ENCODE results near the gene MBP.

The MBP gene

GRCh38 chr18:77135339-77136075 lies 2.9 kb upstream of the MBP start:
- no peak for DNase-seq (ENCODE audit: extremely low read depth in 1 of 2, low read depth in 1 of 2)

- DNase-seq (ENCODE audit: extremely low read depth in 1 of 2, low read depth in 1 of 2): no peak
These were observed 2.0 kb upstream of the MBP start for GRCh38 chr18:77134611-77135010.

DNA sequence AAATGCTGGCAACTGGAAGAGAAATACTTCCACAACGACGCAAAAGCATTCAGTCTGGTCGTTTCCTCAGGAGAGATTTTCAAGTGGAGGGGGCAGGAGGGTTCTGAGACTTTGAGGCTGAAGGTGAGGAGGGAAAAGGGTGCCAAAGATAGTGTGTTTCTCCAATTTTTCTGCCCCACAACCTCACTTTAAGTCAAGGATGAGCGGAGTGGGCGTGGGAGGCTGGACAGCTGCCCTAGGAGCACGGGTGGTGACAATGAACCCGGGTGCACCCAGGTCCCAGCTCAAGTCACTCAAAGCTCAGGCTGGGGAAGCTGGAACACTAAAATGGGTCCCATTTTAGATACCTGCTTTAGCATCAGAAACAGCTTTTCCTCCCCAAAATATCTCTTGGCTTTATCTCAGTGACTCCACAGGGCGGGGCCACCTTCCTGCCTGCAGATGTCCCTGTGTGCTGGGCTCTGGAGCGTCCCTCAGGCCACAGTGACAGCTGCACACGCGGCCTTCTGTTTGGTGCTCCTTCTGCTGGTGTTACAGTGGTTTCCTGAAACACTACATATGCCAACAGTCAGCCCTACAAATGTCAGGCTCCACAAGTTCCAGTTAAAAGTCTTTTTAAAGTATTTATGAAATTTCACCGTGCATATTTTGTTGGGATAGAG lies 1.4 kb upstream of the MBP start:
- no peak for DNase-seq (ENCODE audit: extremely low read depth in 1 of 2, low read depth in 1 of 2)

- no peak for DNase-seq (ENCODE audit: extremely low read depth in 1 of 2, low read depth in 1 of 2)
These were observed 660 bp upstream of the MBP start for GRCh38 chr18:77133051-77133834.

GRCh38 chr18:77131652-77132368 lies 773 bp downstream of the MBP start:
- DNase-seq (ENCODE audit: extremely low read depth in 1 of 2, low read depth in 1 of 2): no peak

DNA sequence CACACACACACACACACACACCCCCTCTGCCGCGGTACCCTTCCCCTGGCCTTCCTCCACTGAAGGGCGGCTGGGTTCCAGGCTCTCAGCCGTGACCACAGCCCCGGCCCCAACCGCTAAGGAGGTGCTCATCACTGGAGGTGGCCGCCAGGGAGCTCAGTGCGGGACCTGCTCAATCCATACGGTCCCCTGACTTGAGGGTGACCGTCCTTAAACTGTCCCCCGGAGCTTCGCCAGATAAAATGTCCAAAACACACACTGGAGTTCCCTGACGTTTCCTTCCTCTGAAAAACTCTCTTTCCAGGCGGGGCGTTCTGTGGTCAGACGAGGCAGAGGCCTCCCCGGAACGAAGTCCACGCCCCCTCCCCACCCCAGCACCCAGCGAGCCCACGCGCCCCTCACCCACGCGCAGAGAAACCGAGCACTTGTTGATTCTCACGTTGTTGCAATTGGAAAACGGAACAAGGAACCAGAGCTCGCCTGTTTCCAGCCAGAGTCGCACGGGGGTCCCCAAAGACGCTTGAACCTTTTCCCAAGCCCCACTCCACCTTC lies 1.4 kb downstream of the MBP start:
- DNase-seq (ENCODE audit: extremely low read depth in 1 of 2, low read depth in 1 of 2): peak in 1 of 2 donors; percentile 23

- no peak for DNase-seq (ENCODE audit: extremely low read depth in 1 of 2, low read depth in 1 of 2)
These were observed 2.1 kb downstream of the MBP start for GRCh38 chr18:77130229-77131099.

DNA sequence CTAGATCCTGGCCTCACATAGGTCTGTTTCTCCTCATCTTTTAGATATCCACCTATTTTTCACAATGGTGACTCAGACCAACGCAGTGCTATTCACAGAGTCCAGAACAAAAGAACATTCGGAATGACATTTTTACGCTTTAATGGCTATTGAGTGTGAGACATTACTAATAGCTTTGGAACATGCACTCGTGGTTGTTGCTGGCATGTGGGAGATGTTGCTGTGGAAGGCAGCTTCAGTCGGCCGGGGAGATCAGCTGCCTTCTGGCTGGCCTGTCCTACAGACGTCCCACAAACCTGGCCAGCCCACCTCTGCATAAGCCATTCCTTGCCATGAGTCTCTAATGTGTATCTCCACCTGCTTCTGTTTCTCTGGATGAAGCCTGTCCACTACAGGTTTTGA lies 3.4 kb downstream of the MBP start:
- no peak for DNase-seq (ENCODE audit: extremely low read depth in 1 of 2, low read depth in 1 of 2)

DNA sequence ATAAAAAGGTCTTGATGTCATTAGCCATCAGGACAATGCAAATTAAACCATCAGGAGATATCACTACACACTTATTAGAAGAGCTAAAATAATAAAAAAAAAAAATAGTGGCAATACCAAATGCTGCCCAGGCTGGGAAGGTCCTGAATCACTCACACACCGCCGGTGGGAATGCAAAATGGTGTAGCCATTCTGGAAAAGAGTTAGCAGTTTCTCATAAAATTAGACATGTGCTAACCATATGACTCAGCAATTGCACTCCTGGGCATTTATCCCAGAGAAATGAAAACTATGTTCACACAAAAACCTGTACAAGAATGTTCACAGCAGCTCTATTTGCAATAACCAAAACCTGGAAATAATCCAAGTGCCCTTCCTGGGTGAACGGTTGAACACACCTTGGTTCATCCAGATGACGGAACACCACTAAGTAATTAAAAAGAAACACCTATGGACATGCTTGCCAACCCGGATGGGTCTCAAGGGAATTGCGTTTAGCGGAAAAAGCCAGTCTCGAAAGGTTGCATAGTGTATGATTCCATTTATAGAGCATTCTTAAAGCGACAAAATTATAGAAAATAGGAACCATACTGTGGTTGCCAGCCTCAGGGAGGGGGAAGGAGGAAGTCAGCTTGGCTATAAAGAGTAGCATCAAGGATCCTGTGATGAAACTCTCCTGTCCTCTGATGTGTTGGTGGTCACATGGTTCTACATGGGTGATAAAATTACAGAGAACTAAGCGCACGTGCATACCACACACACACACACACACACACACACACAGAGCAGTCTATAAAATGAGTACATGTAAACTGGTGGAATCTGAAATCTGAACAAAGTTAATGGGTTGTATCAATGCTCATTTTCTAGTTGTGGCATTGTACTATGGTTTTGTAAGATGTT lies 4.6 kb downstream of the MBP start:
- DNase-seq (ENCODE audit: extremely low read depth in 1 of 2, low read depth in 1 of 2): no peak

DNA sequence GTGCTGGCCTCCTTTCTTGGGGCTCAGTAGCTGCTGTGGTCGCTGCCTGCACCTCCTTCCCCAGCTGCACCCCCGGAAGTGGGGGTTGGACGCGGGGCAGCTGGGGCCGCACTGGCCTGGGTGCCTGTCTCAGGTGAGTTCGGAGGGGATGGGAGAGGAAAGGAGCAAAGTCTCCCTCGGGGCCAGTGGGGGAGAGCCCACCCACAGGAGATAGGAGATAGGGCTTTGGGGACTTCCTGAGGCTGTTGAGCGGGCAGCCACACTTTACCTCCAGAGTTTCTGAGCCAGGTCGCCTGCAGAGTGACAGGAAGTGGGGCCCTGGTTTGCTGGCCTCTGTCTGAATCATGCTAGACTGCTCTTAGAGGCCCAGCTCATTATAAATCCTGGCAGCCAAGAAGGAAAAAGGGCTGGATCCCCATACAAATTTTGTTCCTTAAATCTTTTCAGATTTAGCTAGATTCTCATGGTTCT lies 8.1 kb downstream of the MBP start:
- peak in 1 of 2 donors; percentile 48 for DNase-seq (ENCODE audit: extremely low read depth in 1 of 2, low read depth in 1 of 2)

DNA sequence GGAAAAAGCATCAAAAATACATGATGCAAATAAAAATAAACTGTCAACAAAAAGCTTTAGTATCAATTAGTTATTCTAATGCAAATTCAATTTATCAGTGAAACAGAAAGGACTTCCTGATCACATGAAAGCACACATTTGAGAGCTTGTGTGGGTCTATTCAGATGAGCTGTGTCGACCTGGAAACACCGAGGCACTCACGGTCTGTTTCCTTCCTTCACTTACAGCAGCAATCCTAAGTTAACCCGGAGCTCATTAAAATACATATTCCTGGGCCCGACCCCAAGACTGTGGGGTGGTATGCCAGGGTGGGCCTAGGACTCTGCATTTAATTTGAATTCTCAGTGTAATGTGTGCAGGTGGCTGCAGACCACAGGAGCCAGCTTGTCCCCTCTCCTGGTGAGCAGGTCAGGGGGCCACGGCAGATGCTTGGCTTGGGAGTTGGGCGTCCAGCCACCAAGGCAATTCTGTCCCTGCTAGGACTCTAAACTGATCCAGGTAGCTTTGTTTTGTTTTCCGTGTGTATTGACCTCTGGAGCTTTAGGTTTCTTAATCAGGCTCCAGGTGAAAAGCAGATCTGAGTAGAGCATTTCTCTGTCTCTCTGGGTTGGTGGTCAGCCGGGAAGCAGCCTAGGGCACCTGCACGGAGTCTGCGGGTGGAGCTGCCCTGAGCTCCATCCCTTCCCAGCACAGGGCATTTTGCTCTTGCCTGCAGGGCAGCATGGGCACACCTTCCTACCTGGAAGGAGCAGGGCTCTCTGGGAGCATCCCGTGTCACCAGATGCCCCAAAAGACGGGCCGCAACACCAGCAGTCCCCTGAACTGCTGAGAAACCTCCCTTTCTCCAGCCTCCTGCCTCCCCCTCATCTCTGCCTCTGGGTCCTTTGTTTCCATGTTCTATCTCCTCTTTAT lies 9.0 kb downstream of the MBP start:
- no peak for DNase-seq (ENCODE audit: extremely low read depth in 1 of 2, low read depth in 1 of 2)

DNA sequence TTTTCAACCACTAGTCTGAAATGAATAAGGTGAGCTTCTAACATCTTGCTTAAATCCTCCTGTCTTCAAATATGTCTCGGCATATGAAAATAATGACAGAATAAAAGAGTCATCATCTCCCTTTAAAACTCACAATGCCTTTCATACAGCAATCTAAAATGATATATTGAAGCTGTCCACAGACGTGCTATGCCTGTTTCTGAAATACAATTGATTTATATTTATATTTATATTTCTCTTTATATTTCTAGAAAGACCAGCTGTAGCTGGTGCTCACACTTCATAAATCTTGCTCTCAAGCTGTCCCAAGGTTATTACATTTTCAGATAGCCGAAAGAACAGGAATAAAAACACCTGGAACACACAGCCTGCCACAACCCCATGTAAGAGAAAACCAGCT lies 11.1 kb downstream of the MBP start:
- no peak for DNase-seq (ENCODE audit: extremely low read depth in 1 of 2, low read depth in 1 of 2)

DNA sequence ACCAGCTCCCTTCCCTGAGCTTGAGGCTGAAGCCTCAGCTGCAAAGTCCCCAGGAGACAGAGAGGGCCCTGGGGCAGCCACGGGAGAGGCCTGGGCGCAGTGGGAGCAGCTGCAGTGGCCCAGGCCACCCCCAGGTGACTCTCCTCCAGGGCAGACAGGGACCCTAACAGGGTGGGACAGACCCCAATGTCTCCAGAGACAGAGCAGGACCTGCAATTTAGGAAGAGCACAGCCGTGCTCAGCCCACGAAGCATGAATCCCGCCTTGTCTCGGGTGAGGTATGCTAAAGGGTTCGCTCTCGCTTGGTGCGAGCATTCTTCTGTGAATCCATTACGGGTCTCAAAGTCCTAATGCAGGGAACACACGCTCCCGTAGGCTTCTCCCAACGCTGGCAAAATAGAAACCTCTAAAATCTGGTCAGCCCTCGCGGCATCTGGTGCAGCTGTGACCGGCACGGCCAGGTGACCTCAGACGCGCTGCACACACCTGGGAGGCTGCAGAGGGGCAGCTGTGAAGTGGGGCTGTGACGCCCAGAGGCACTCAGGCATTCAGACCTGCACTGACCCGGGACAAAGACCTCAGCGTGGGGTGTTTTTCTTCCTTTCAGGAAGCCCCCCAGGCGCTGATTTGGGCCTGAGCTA lies 12.6 kb downstream of the MBP start:
- DNase-seq (ENCODE audit: extremely low read depth in 1 of 2, low read depth in 1 of 2): no peak

DNA sequence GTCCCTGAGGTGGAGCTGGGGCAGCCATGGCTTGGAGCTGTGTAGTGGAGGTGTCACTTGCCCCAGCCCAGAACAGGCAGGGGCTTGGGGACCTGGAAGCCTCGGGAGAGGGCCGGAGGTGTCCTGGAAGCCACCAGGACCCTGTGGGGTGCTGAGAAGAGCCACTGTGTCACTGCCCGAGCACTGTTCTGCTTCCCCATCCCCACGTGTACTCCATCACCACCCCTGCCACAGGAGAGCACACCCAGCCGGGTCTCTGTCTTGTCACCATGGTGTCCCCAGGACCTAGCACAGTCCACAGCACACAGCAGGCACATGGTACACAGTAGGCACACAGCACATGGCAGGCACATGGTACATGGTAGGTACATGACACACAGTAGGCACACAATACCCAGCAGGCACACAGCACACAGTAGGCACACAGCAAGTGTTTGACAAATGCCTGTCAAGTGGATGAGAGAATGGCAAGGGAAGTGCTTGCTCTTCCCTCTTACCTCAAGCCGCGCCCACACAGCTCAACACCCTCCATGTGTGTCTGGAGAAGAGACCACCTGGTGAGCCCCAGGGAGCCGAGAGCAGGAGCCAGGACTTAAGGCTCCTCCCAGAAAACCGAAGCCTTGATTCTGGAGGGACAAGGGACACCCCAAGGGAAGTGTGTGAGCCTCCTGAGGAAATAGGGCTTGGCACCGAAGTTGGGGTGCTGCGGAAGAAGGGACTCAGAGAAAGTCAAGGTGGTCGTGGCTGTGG lies 13.3 kb downstream of the MBP start:
- no peak for DNase-seq (ENCODE audit: extremely low read depth in 1 of 2, low read depth in 1 of 2)

DNA sequence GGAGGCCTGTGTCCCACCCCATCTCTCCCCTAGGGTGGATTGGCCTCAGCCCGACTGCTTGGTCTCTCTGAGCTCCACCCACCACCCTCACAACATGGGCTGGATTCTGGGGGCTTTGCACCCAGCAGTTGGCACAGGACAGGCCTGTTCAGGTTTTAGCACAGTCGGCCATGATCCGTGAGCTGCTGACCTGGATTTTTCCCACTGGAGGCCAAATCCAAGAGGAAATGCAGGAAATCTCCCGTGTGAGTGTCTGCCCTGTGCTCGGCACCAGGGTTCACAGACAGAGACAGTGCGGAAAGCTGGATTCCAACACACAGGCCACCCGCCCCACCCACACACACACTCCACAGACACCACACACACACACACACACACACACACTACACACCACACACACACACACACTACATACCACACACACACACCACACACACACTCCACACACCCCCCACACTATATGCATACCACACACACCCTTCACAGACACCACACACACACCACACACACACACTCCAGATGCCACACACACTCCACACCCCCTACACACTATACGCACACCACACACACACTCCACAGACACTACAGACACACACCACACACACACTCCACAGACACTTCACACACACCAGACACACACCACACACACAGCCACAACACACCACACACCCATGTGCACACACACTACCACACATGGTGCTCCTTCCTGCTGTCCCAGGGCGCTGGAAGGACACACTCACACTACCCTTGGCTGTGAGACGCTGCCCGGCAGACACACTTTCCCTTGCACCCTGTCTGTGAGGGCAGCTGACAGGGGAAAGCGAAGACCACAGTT lies 14.1 kb downstream of the MBP start:
- no peak for DNase-seq (ENCODE audit: extremely low read depth in 1 of 2, low read depth in 1 of 2)

Data from stimulated activated CD8-positive, alpha-beta memory T cell treated with anti-CD3 and anti-CD28 coated beads, Interleukin-7, amount 100 ng/mL, for 48 hours (primary cell).